AG20443 (cell line): Measurements from ENCODE around the gene PHACTR3.

Experiments
- DNase-seq: peaks from one replicate; pipeline ENCODE4 v3.0.0; 2012; ENCODE audit warnings: low spot score, mixed read lengths

The PHACTR3 gene

DNA sequence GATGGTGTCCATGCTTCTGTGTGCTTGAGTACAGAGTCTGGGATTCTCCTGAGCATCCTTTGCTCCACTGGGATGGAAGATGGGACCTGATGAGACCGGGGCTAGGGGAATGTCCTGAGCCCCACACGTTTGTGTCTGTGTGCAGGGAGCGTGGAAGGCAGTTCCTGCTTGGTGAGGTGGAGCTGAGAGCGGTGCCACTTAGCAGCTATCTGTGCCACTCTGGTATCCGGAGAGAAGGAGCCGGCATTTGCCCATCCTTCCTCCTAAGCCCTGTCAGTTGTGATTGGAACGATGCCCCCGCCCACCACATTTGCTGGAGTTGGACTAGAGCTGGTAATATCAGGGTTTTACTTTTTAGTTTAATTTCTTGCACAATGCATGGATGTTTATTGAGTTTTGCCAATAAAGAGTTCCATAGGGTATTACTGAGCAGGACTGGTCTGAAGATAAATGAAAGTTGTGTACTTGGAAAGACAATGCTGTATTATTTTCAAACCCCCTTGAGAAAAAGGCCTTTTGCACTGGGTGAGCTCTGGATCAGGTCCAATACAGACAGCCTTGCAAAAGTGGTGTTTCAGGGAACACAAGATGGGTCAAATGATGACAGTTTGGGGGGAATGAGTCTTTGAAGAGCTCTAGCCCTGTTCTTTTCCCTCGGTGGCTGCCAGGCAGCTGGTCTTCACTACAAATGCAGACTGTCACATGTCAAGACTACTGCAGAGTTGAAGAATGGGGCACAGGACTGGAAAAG is 198.3 kb downstream of the PHACTR3 start:
- no peak for DNase-seq

DNA sequence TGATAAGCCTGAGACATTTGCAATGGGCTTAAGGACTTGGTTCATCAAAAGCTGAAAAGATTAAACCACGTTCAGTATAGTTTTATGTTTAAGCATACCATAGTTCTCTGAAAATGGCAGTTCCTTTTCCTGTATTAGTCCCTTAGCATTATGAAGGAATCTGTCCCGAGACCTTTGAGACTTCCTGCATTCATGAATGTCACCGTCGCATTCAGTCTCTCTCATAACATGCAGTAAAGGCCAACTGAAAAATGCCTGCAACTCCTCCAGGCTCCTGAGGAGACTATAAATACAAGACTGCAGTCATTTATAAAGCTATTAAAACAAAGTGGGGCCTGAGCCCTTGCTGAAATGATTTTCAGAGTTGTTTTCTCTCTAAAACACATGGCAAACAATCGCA is 200.0 kb downstream of the PHACTR3 start:
- no peak for DNase-seq

DNA sequence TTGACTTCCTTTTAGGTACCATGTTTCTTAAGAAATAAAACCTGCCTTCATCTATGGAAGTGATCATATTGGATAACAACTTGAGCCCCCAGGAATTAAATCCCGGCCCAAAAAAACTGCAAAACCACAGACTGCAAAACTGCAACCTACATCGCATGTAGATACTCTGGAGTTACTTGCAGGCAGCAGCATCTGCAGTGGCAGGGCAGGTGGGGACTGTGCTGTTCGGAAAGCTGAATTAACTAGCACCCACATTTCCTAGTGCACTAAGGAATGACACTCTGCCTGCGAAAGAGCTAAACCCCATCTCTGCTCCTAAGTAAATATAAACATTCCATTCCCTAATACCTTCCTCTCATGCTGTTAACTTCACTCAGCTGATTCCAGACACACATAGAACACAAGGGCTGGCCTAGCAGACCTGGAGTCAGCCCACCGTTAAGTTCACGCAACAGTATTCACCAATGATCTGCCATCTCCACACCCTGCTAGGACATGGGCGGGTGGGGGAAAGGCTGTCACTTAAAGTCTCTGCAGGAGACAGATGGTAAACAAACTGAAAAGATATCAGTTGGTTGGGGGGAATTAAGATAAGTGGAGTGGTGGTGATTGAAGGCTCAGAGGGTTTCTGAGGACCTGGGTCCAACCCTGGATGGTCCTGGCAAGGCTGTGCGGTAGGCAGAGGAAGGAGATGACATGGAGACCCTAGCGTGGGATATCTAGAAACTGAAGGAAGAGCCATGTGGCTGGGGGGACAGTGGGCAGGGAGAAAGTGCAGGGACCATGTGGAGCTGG is 200.7 kb downstream of the PHACTR3 start:
- no peak for DNase-seq

DNA sequence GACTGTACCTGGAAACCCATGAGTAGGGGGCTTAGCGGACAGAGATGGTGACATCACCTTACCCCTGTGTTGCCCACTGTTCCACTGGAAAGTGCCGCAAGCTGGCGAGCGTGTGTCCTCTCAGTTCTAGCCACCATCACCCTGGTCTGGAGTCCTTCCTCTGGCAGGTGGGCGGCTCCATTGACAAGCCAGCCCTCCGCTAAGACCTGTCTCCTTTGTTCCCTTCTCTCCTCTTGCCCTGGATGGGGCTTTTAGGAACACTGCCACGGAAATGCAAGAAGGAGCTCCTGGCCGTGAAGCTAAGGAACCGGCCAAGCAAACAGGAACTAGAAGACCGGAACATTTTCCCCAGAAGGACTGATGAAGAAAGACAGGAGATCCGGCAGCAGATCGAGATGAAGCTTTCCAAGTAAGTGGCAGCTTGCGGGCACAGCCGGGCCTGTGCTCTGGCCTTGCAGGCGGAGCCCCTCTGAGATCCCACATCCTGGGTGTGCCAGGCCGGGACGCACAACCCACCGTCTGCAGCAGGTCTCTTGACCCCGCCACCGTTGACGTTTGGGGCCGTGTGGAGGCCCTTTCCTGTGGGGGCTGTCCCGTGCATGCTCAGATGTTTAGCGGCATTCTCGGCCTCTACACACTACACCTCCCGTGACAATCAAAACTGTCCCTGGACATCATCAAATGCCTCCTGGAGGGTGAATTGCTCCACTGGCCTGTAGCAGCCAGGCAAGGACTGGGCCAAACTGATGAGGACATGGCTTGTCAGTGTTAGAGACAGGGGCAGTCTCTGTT is 201.6 kb downstream of the PHACTR3 start:
- DNase-seq = no peak

DNA sequence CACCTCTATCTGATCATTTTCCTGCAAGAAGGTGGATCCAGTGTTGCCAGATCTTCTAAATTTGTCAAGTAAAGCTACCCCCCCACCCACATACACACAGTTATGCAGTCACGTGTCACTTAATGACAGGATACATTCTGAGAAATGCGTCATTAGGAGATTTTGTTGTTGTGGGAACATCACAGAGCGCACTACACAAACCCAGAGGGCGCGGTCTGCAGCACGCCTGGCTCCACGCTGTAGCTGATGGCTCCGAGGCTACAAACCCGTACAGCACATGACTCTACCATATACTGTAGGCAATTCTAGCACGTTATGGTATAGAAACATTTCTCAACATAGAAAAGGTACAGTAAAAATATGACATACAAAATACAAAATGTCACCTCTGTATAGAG is 202.2 kb downstream of the PHACTR3 start:
- DNase-seq = no peak

DNA sequence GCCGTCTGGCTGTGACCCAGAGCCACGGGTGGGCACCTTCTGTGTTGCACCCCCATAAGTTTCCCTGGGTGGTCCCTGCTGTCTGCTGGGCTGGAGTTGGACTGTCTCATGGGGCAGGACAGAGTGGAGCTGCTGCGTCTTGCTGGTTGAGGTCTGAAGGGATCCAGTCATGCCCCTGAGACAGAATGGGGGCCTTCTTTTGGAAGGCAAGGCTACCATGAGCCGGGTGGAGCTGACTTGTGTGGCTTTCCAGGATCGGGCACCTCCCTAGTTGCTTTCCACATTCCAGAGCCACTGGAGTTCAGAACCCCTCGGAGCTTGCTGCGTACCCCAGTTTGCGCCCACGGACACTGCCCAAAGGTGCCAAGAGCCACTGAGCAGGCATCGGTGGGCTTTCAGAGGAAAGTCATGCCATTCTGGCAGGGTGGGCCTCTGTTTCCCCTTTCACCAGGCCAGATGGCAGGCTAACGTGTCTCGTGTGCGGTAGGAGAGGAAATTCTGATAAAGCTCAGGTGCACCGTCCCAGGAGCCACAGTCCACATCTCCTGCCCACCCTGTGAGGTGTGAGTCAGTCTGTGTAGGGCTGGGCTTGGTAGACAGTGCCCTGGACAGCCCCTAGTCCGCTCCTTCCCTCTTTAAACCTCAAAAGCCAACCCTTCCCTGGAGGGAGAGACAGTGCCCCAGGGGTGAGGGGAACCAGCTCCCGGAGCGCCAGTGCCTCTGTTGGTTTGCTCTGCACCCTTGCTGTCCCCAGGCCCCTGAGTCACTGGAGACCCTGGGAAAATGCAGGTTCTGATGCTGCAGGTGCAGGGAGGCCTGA is 203.8 kb downstream of the PHACTR3 start:
- no peak for DNase-seq

DNA sequence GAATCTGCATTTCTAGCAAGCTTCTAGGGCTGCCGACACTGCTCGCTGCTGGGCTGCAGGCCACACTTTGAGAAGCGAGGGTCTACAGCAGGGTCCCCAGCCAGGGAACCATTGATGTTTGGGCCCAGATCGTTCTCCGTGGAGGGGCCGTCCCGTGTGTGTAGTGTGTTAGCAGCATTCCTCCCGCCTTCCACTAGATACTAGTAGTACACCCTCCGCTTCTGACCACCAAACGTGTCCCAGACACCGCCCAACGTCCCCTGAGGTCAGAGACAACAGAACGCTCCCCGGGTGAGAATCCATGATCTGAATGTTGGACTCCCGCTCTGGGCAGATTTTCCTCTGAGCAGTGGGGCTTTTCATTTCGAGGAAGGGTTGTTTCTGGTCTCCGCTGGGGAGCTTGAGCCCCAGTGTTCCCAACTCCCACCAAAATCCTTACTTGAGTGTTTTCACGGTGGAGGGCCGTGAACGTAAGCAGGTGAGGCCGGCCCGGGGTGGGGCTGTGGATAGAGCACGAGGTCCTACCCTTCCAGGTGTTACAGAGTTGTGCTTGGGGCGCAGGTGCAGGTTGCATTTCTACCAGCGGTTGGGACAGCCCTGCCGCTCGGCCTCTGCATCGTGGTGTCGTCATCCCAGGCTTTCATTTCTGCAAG is 204.5 kb downstream of the PHACTR3 start:
- no peak for DNase-seq

DNA sequence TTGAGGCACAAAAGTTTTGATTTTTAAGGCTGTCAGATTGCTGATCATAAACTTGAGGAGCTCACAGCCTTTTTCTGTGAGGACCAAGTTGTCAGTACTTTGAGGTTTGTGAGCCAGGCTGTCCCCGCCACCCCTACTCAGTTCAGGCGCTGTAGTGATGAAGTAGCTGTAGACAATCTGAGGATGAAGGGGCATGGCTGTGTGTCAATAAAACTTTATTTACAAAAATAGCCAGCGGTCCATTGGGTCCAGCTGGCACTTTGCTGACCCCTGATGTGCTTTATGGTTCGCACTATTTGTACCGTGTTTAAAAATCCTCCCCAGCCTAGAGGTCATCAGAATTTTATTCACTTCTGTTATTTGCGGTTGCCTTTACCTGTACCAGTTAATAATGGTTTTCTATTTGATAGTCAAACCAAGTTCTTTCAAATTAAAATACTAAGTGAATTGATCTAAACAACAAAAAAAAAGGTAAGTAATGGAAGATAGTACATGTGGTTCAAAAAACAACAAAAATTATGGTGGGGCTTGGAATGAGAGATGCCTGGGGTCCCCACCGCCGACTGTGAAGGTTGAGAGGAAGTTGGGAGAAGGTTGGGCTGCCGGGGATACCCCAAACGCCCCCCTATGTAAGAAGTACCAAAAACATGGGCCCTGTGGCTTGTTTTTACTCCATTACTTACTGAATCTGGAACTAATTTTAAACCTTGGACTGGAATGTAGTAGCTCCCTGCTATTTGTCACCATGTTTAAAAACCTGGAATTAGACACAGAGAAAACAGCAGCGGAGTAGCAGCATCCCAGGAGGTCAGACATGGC is 205.5 kb downstream of the PHACTR3 start:
- DNase-seq = no peak

DNA sequence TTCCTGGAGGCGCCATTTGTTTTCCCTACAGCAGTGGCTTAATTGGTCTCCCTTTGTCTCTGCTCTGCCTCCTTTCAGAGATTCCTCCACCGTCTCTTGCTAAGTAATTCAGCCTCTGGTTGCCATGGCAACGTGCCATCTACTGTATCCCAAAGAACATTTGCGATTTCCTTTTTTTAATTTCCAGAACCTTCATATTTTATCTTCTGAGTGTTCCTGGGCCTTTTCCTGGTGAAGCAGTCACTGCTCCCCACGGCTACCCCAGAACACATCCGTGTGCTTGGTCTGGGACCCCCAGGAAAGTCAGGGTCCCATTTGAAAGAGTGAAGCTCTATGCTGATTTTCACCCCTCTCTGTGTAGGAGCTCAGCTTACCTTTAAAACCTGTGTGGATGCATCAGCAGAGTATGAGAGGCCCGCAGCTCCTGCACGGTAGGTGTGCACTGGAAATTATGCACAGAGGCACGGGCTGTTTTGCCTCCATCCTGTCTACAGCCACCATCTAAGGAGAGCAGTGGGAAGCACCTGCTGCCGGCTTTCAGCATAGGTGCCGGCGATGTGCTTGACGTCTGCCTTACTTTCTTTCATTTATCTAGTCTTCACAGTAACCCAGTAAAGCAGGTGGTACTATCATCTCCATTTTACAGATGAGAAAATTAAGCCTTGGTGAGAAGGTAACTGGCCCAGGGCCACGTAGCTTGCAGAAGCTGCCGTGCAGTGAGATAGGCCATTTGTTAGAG is 206.3 kb downstream of the PHACTR3 start:
- no peak for DNase-seq

DNA sequence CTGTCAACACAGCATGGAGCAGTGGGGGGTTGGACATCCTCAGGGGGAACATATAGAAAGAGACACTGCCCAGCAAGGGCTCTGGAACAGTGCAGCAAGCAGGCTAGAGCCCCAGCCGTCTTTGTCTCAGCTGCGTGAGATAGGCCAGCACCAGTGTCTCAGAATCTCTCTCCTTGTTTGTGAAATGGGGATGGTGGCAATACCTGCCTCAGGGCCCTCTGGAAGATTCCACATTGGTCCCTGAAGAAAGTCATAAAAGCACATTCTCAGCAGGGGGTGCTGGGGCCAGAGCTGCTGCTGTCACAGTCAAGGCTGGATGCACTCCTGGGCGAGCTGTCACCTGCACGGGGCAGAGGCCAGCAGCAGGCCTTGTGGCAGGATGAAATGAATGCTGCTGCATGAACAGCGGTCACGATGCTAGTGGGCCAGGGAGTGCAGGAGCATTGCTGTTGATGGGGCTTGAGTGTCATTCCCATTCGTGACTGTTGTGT is 207.4 kb downstream of the PHACTR3 start:
- DNase-seq = no peak

DNA sequence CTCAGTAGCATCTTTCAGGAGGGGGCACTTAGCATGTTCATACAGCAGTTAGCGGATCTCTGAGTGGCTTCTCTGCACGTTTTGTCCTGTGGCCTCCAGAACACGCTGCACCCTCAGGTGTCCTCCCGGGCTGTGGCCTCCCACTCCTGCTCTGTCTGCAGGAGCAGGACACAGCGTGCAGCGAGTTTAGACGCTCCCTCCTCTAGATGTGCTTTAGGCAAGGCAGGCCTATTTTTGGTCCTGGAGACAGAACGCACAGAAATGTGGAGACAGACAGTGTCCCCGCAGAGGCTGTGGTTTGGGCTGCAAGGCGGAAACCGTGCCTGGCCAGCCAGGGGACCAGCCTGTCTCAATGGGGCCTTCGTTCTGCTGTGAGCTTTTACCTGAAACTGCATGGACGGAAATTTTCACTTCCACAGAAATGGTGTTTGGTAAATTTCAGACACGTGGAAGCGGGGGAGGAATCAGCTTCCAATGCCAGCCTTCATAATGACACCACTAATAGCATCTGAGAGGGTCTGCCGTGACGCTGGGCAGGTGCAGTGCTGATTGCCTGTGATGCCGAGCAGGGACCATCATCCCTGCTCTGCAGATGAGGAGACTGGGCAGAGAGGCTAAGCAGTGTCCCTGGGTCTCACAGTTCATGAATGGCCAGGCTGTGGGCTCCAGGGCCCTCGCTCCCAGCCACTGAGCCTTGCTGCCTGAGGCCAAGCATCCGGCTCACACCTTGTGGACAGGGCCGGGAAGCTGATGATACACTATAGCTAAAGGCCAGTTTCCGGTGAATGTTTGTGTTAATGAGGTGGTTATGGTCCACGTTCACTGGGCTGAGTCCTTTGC is 208.2 kb downstream of the PHACTR3 start:
- DNase-seq = no peak

DNA sequence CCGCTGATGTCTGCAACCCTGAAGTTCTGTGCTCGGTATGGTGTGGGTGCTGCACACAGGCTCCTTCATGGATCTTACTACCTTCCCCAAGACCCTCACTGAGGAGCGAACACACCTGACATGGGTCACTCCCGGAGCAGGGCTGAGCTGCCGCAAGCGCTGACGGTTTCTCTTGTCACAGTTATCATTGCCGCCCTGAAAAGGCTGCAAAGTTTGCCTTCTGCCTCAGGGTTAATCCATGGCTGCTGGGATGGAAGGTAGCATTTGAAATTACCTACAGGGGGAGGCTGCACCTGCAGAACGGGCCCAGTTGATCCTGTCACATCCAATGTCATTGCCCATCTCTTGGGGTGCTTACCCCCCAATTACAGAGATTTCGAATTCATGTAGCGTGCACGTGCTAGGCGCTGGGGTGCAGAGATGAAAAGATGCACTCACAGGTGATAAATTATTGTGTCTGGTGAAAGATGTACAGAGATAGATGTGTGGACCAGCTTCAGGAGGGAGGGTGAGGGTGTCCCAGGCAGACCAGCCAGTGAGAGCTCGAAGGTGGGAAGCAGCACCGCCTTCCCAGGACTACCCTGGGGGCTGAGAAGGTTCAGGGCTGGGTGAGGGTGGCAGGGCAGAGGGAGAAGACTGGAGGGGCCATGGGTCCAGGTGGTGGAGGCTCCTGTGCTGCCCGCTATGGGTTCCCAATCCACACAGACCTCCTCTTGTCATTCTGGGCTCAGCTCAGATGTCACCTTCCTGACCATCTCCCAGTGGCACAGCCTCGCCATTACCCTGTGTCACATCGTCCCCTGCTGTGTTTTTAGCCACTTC is 209.0 kb downstream of the PHACTR3 start:
- DNase-seq = no peak

DNA sequence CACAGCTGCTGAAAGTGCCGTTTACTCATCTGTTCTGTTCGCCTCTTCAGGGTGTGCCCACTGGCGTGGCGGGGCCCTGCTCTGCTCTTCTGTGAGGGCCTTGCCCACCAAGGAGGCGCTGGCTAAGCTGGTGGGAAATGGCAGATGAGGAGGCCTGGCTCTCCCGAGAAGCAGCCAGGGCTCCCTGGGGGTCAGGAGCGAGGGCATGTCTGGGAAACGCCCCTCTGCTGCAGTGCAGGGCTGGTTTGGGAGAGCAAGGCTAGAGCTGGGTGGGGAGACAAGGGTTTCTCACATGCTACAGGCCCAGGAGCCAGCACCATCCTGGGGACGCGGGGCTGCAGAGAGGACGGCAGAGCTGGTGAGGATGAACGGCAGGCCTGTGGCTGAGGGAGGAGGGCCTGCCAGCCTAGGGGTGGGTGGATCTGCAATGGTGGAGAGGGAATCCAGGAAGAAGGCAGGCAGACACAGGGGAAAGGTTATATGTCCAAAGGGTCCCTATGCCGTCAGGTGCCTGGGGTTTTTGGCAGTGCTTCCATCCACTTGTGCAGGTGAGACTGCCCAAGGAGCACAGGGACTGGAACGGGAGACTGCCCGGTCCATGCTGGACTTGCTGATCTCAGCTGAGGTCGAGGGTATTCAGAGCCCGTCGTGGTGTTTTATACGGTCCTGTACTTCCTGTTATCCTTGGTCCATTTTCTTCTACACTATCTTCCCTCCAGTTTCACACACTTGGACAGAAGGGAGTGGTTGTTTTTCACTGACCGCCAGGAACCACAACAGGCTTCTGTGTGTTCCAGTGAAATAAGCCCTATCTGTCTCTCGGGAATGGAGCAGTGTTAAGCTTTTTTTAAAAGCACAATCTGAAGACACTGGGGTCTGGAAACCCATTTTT is 209.9 kb downstream of the PHACTR3 start:
- no peak for DNase-seq

DNA sequence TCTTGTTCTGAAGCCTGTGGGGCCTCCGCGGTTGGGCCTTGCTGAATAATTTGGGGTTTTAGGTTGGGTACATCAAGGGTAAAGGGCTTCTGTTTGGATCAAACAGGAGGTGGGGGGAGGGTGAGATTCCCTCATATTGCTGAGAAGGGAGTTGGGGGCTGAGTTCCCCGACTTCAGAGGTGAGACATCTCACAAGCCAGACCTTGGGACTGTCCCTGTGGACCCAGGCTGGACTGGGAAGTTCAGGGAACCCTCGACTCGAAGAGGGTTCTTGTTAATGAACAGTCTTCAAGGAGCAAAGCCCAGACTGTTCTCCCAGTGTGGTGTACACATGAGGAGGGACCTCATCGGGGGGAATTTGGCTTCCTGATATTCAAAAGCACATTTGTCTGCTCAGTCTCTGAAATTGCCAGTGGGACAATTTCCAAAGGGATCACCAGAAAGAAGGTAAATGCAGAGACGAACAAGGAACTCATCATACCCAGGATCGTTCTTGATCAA is 210.6 kb downstream of the PHACTR3 start:
- DNase-seq = no peak

DNA sequence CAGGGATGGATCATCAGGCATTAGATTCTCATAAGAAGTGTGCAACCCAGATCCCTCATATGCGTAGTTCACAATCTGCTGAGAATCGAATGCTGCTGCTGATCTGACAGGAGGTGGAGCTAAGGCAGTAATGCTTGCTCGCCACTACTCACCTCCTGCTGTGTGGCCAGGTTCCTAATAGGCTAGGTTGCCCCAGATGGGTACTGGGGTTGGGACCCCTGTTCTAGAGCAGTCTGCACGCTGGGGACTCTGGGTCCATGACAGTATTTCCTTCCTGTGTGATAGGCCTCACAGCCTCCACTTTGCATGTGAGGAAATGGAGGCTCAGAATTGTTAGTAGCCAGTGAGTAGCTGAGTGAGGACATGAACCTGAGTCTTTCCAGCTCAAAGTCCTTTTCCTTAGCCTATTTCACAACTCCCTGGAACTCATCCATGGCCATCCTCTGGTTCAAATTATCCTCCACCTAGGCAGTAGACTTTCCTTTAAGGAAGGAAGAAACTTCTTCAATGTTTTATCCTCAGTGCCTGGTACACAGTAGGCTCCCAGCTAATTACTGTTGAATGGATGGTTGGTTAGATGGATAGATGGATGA is 211.9 kb downstream of the PHACTR3 start:
- no peak for DNase-seq

DNA sequence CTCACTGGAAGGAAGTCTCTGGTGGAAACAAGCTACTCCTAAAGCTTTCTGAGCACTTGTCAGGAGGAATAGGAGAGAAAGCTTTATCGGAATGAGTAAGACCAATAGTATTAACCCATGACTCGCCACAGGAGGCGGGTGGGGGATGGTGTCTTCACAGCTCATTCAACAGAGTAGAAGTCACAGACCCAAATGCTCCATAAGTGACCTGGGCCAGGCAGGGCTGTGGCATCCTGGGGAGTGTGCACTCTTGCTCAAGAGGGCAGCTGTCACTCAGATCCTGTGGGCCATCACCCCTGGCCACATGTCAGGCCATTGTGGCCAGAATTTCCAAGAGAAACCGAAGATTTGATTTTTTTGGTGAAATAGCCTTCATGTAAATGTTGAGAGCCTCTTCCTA is 213.1 kb downstream of the PHACTR3 start:
- no peak for DNase-seq
